Uterus (tissue), 4 donors: ENCODE data around the gene NIPAL3. TPM values are rescaled to one million over a fixed set of nuclear protein-coding genes. Genes with fewer than 3 reads are reported as not detected.

Source experiments
- DNase-seq, 2 donors: peaks; one replicate each; pipeline ENCODE4 v3.0.0-alpha.2; 2019 to 2020
- H3K27ac ChIP-seq, 2 donors: fragments of 200-600 bp; sonication (generic); 1 replicate in 1 of 2; 2 replicates in 1 of 2; pipeline ENCODE4 v1.5.1; 2016 to 2018
- H3K27me3 ChIP-seq, 2 donors: fragments of 200-600 bp; sonication (generic); one replicate each; pipeline ENCODE4 v1.5.1; 2018 to 2019; ENCODE audit warnings: control low read depth in 1 of 2
- H3K36me3 ChIP-seq, 2 donors: fragments of 200-600 bp; sonication (generic); one replicate each; pipeline ENCODE4 v1.5.1; 2019; ENCODE audit warnings: control low read depth in 1 of 2
- H3K4me1 ChIP-seq, 2 donors: fragments of 200-600 bp; sonication (generic); one replicate each; pipeline ENCODE4 v1.5.1; 2018 to 2019; ENCODE audit warnings: control low read depth in 1 of 2
- H3K4me3 ChIP-seq, 2 donors: fragments of 200-600 bp; sonication (generic); 1 replicate in 1 of 2; 2 replicates in 1 of 2; pipeline ENCODE4 v1.5.1; 2018 to 2019; ENCODE audit warnings: mild to moderate bottlenecking in 1 of 2
- H3K9me3 ChIP-seq, 2 donors: fragments of 200-600 bp; sonication (generic); one replicate each; pipeline ENCODE4 v1.5.1; 2019; ENCODE audit warnings: control low read depth in 1 of 2
- CTCF ChIP-seq, 4 experiments: fragments of 200-600 bp in 2 of 4; fragments of 450-650 bp in 2 of 4; sonication (generic) in 2 of 4; IDR thresholded peaks; one replicate each; pipeline ENCODE4 v1.5.1; 2016 to 2019; ENCODE audit warnings: antibody characterized with exemption in 4 of 4, mild to moderate bottlenecking in 2 of 4, moderate library complexity in 1 of 4
- POLR2A ChIP-seq, 2 donors: fragments of 450-650 bp; IDR thresholded peaks; one replicate each; pipeline ENCODE4 v1.6.1; 2016; ENCODE audit warnings: antibody characterized with exemption in 2 of 2, mild to moderate bottlenecking in 1 of 2, moderate library complexity in 1 of 2
- intact Hi-C: fragments of 100-400 bp; cut with DNase I; formaldehyde crosslinking; loops from one replicate; pipeline ENCODE4 v1.15.1; 2023; ENCODE audit warnings: low total_unique reads
- total RNA-seq, 4 donors: library from RNA; depleted of rRNA in 3 of 4; stranded (reverse); fragments of >200 nt in 3 of 4; gene quantifications; one replicate each; pipeline versions ENCODE4 v1.1.0 to v1.2.4, GENCODE V29; 2014 to 2023
- donor health status: DM: yes; HTN: yes; CAD: no.

The NIPAL3 gene
- total RNA-seq, 4 donors from 2014 or later, result 14.2 to 36.8 (median 21.5) TPM

- no peak for DNase-seq
- no peaks in the 10 kb centered on the region for H3K36me3 ChIP-seq
Observed at GRCh38 chr1:24424990-24425389, 9.4 kb downstream of the NIPAL3 start.

GRCh38 chr1:24425441-24425840, 9.8 kb downstream of the NIPAL3 start:
- Histone ChIP-seq H3K27me3 (no peaks in the 10 kb centered on the region), H3K4me3 (no peak overlapping the region), H3K9me3 (no peaks in the 10 kb centered on the region), H3K36me3 (no peaks in the 10 kb centered on the region), H3K27ac (no peak overlapping the region), H3K4me1 (no peaks in the 10 kb centered on the region)
- intact Hi-C loops, result no loop called here
- TF ChIP-seq POLR2A (IDR thresholded peaks at IDR 0.05), result no peak
- no peak for TF ChIP-seq CTCF (IDR thresholded peaks at IDR 0.05)
- DNase-seq, result no peak

More at GRCh38 chr1:24424990-24425389, 9.4 kb downstream of the NIPAL3 start:
- H3K4me1 ChIP-seq, result no peaks in the 10 kb centered on the region
- no peaks in the 10 kb centered on the region for H3K27me3 ChIP-seq
- H3K9me3 ChIP-seq, result no peaks in the 10 kb centered on the region
- TF ChIP-seq CTCF (IDR thresholded peaks at IDR 0.05), result no peak
- H3K4me3 ChIP-seq, result no peak overlapping the region
- intact Hi-C loops, result no loop called here
- H3K27ac ChIP-seq, result no peak overlapping the region

- intact Hi-C loops, result no loop called here
- H3K27me3 ChIP-seq, result no peaks in the 10 kb centered on the region
- no peaks in the 10 kb centered on the region for H3K36me3 ChIP-seq
- no peak overlapping the region for H3K27ac ChIP-seq
- H3K4me1 ChIP-seq, result no peaks in the 10 kb centered on the region
- H3K4me3 ChIP-seq, result no peak overlapping the region
- H3K9me3 ChIP-seq, result no peaks in the 10 kb centered on the region
- no peak for TF ChIP-seq CTCF (IDR thresholded peaks at IDR 0.05)
- TF ChIP-seq POLR2A (IDR thresholded peaks at IDR 0.05), result no peak
- DNase-seq, result no peak
Observed at GRCh38 chr1:24425922-24426321, 10.3 kb downstream of the NIPAL3 start.

- no peak for TF ChIP-seq CTCF (IDR thresholded peaks at IDR 0.05)
- TF ChIP-seq POLR2A (IDR thresholded peaks at IDR 0.05), result no peak
- H3K9me3 ChIP-seq, result no peaks in the 10 kb centered on the region
- no peak overlapping the region for H3K27ac ChIP-seq
- H3K36me3 ChIP-seq, result no peaks in the 10 kb centered on the region
- H3K4me1 ChIP-seq, result no peaks in the 10 kb centered on the region
- H3K27me3 ChIP-seq, result no peaks in the 10 kb centered on the region
- no peak for DNase-seq
- intact Hi-C loops, result no loop called here
- no peak overlapping the region for H3K4me3 ChIP-seq
Observed at GRCh38 chr1:24426744-24427544, 11.3 kb downstream of the NIPAL3 start.

GRCh38 chr1:24427545-24427862, 11.9 kb downstream of the NIPAL3 start:
- intact Hi-C loops, result no loop called here
- no peaks in the 10 kb centered on the region for H3K36me3 ChIP-seq
- no peaks in the 10 kb centered on the region for H3K4me1 ChIP-seq
- TF ChIP-seq POLR2A (IDR thresholded peaks at IDR 0.05), result no peak
- TF ChIP-seq CTCF (IDR thresholded peaks at IDR 0.05), result no peak
- no peak overlapping the region for H3K27ac ChIP-seq
- H3K27me3 ChIP-seq, result no peaks in the 10 kb centered on the region
- H3K9me3 ChIP-seq, result no peaks in the 10 kb centered on the region
- no peak overlapping the region for H3K4me3 ChIP-seq
- no peak for DNase-seq
